ENCODE measurements around the gene SCN5A.

- TF ChIP-seq CTCF (IDR thresholded peaks at IDR 0.05) (no peak), POLR2A (IDR thresholded peaks at IDR 0.05) (no peak)
Measured at GRCh38 chr3:38563886-38564270, 85.6 kb downstream of the SCN5A start.
